Heart left ventricle (tissue), 16 donors: ENCODE results near the gene ABCA12. TPM values are rescaled to one million over a fixed set of nuclear protein-coding genes. Genes with fewer than 3 reads are reported as not detected.

ENCODE experiments used
- ATAC-seq, 4 donors: fragments of 200-7000 bp; cut with Tn5 transposase; one replicate each; pipeline ENCODE4 v1.9.1; 2020 to 2022; ENCODE audit warnings: moderate library complexity in 4 of 4, mild to moderate bottlenecking in 3 of 4, moderate number of reproducible peaks in 1 of 4
- DNase-seq, 5 donors: peaks; one replicate each; pipeline ENCODE4 v3.0.0-alpha.2; 2020
- H3K27ac ChIP-seq, 12 donors: fragments of 200-600 bp; sonication (generic) in 4 of 12; one replicate each; pipeline versions ENCODE4 v1.5.0 to v1.8.0; 2016 to 2022; ENCODE audit warnings: mild to moderate bottlenecking in 2 of 12
- H3K27me3 ChIP-seq, 9 donors: fragments of 200-600 bp; sonication (generic) in 2 of 9; one replicate each; pipeline versions ENCODE4 v1.5.1 to v1.8.0; 2016 to 2022; ENCODE audit warnings: mild to moderate bottlenecking in 3 of 9
- H3K36me3 ChIP-seq, 9 donors: fragments of 200-600 bp; sonication (generic) in 2 of 9; one replicate each; pipeline versions ENCODE4 v1.5.0 to v1.8.0; 2018 to 2022; ENCODE audit warnings: mild to moderate bottlenecking in 2 of 9
- H3K4me1 ChIP-seq, 12 donors: fragments of 200-600 bp; sonication (generic) in 4 of 12; one replicate each; pipeline versions ENCODE4 v1.5.0 to v1.8.0; 2016 to 2022; ENCODE audit warnings: mild to moderate bottlenecking in 3 of 12
- H3K4me3 ChIP-seq, 12 donors: fragments of 200-600 bp; sonication (generic) in 4 of 12; one replicate each; pipeline versions ENCODE4 v1.5.0 to v1.8.0; 2017 to 2022; ENCODE audit warnings: mild to moderate bottlenecking in 9 of 12, moderate library complexity in 4 of 12
- H3K9me3 ChIP-seq, 12 donors: fragments of 200-600 bp; sonication (generic) in 4 of 12; one replicate each; pipeline versions ENCODE4 v1.5.0 to v1.8.0; 2016 to 2022; ENCODE audit warnings: mild to moderate bottlenecking in 1 of 12
- POLR2A ChIP-seq, 2 donors: fragments of 450-650 bp; IDR thresholded peaks; one replicate each; pipeline ENCODE4 v1.6.1; 2017; ENCODE audit warnings: antibody characterized with exemption in 2 of 2, mild to moderate bottlenecking in 2 of 2, moderate library complexity in 2 of 2
- WGBS, 4 donors: extraction: QIAGEN DNeasy Blood & Tissue Kit in 2 of 4; methylation state at CpG; one replicate each; pipeline versions ENCODE4 v1.1.5 to v1.1.7; 2013 to 2018; 5-methylcytosine and 5-hydroxymethylcytosine counted together
- intact Hi-C, 10 donors: fragments of 100-400 bp; cut with DNase I; formaldehyde crosslinking; loops; one replicate each; pipeline versions ENCODE4 v1.11.1 to v1.14.2; 2022
- polyA plus RNA-seq, 2 donors: library from polyadenylated mRNA; stranded (reverse); fragments of 200-250 nt; gene quantifications; one replicate each; pipeline ENCODE4 v1.2.3, GENCODE V29; 2013
- total RNA-seq, 9 donors: library from RNA; depleted of rRNA in 2 of 9; stranded (reverse); fragments of >200 nt in 2 of 9; fragmentation: NEBNext Ultra II Directional in 3 of 9; extraction: Animal tissue kit (Norgen Biotek cat#: 25700) in 3 of 9; gene quantifications; one replicate each; pipeline versions ENCODE4 v1.1.0 to v1.2.4, GENCODE V29; 2016 to 2023
- TF ChIP-seq, protein P1 (sequence below), 12 donors: fragments of 200-600 bp; sonication (generic) in 4 of 12; IDR thresholded peaks; one replicate each; pipeline versions ENCODE4 v1.5.0 to v1.8.0; 2018 to 2022; ENCODE audit warnings: antibody characterized with exemption in 12 of 12, mild to moderate bottlenecking in 5 of 12
- donor health status: ischemic (EF 13 %, LVEDD 7.1; RV severe dilation, severe dysfunction).
- donor health status: healthy with polysubstance abuse.
- donor health status: DM: no; HTN: yes; CAD: no.
- donor health status: DM: no; HTN: no; CAD: no.
- donor health status: ischemic (EF 25% LVEDD 6.9; RV normal size, moderate dysfunction).
- donor health status: ischemic (EF 25% LVEDD 5.7; RV mildly dilated, moderate dysfunction).
- donor health status: healthy.
- donor health status: DM: yes; HTN: yes; CAD: no.
- donor health status: ischemic (EF 35%, LVEDD 5.7; RV mildly dilated, moderate dysfunction).
- donor health status: nonischemic (EF 11% LVEDD 7.7; RV severe dilation, severe dysfunction).
- donor health status: DM: yes; HTN: yes; CAD: no.
- donor health status: PGD.
- donor health status: ischemic (EF 29% LVEDD 5.4; RV normal size, mild dysfunction).
- donor health status: nonischemic (EF 23%, LVEDD 6.1; RV moderate dilation, normal function).

ABCA12 gene
- total and polyA plus RNA-seq, 11 donors: 0.02 TPM; not detected in 10

DNA sequence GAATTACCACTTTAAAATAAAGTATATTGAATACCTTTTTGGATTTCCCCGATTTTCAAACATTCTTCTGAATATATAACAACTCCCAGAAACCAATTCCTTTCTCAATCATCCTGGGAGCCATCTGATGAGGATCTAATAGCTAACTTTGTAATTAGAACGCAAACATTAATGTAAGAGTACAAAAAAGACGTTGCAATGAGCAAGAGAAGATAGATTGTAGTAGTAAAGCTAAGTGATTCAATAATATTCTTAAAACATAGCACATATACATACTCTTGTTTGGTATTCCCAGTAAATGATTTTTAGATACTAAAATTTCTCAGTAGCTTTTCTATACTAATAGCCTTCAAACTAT, 1.1 kb downstream of the ABCA12 start:
- Histone ChIP-seq H3K27ac (no peak overlapping the region), H3K36me3 (no peaks in the 10 kb centered on the region), H3K4me3 (no peak overlapping the region), H3K4me1 (no peaks in the 10 kb centered on the region), H3K27me3 (peaks cover 0 to 3% (median 0%) of the 10 kb centered on the region in 9 donors), H3K9me3 (peaks cover 0 to 14% (median 5%) of the 10 kb centered on the region in 12 donors)
- DNase-seq: no peak
- intact Hi-C loops: no loop called here
- no peak for ATAC-seq
- WGBS, 4 donors: 71 to 78% (median 76%) methylated on average over 3 of the region's 3 CpGs
- TF ChIP-seq POLR2A (IDR thresholded peaks at IDR 0.05): no peak
- TF ChIP-seq, protein P1, sequence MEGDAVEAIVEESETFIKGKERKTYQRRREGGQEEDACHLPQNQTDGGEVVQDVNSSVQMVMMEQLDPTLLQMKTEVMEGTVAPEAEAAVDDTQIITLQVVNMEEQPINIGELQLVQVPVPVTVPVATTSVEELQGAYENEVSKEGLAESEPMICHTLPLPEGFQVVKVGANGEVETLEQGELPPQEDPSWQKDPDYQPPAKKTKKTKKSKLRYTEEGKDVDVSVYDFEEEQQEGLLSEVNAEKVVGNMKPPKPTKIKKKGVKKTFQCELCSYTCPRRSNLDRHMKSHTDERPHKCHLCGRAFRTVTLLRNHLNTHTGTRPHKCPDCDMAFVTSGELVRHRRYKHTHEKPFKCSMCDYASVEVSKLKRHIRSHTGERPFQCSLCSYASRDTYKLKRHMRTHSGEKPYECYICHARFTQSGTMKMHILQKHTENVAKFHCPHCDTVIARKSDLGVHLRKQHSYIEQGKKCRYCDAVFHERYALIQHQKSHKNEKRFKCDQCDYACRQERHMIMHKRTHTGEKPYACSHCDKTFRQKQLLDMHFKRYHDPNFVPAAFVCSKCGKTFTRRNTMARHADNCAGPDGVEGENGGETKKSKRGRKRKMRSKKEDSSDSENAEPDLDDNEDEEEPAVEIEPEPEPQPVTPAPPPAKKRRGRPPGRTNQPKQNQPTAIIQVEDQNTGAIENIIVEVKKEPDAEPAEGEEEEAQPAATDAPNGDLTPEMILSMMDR (IDR thresholded peaks at IDR 0.05): no peak

DNA sequence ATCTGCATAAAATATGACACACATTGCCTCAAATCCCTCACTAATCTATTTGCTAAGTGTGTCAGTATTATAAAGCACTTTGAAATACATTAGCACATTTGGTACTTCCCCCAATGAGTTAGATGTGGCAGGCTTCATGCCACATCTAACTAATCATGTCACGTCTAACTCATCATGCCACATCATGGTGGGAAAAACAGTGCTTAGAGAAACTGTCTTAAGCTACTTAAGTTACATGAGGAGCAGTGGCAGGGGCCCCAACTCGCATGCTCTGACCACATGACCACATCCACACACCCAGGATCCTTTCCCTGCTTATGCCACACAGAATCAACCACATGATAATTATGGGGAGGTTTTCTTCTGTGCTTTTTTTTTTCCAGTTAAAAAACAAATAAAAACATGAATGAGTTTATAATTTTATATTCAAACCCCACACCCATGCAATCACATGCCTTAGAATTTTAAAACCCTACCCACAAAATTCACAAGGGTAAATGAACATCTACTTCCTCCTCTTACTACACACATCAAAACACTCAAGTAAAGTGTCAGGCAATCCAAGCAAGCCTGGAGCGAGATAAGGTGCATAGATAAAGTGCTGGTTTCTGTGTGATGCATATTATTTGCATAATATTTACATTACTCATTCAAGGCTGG, 1.6 kb downstream of the ABCA12 start:
- Histone ChIP-seq H3K27me3 (peaks cover 0 to 3% (median 0%) of the 10 kb centered on the region in 9 donors), H3K4me1 (no peaks in the 10 kb centered on the region), H3K27ac (no peak overlapping the region), H3K4me3 (no peak overlapping the region), H3K9me3 (peaks cover 0 to 18% (median 5%) of the 10 kb centered on the region in 12 donors), H3K36me3 (no peaks in the 10 kb centered on the region)
- intact Hi-C loops: no loop called here
- TF ChIP-seq POLR2A (IDR thresholded peaks at IDR 0.05): no peak
- TF ChIP-seq, protein P1 (IDR thresholded peaks at IDR 0.05): no peak
- ATAC-seq: no peak
- DNase-seq: no peak
- WGBS, 4 donors: 46 to 57% (median 48%) methylated on average over 3 of the region's 3 CpGs

DNA sequence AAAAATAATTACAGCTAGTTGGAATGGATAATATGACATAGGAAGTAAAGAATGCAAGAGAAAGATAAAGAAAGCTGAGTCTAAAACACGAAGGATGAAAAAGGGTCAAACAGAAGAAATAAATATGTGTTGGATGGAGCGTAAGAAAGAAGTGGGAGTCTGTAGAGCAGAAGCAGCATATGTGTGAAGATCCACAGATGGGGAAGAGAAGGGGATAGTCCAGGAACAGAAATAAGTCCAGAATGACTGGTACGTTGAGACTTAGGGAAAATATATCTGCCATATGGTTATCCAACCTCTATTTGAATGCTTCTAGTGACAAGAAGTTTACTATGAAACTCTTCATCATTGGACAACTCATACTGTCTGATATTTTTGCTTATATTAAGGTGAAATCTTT, 18.0 kb downstream of the ABCA12 start:
- no peaks in the 10 kb centered on the region for H3K27me3 ChIP-seq
- no peaks in the 10 kb centered on the region for H3K4me1 ChIP-seq
- intact Hi-C loops: no loop called here
- ATAC-seq (no peak), DNase-seq (no peak)
- H3K27ac ChIP-seq: no peak overlapping the region
- no peaks in the 10 kb centered on the region for H3K36me3 ChIP-seq
- H3K4me3 ChIP-seq: no peak overlapping the region
- peaks cover 0 to 22% (median 3%) of the 10 kb centered on the region in 12 donors for H3K9me3 ChIP-seq
- TF ChIP-seq, protein P1 (IDR thresholded peaks at IDR 0.05): no peak
- TF ChIP-seq POLR2A (IDR thresholded peaks at IDR 0.05): no peak
- WGBS, 4 donors: 59 to 68% (median 62%) methylated on average over 3 of the region's 3 CpGs

DNA sequence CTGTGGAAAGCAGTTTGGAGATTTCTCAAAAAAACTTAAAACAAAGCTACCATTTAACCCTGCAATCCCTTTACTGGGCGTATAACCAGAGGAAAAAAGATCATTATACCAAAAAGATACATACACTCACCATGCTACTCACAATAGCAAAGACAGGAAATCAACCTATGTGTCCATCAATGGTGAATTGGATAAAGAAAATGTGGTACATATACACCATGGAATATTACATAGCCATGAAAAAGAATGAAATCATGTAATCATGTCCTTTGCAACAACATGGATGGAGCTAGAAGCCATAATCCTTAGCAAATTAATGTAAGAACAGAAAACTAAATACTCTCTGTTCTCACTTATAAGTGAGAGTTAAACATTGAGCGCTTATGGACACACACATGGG, 18.6 kb downstream of the ABCA12 start:
- intact Hi-C loops: no loop called here
- Histone ChIP-seq H3K36me3 (no peaks in the 10 kb centered on the region), H3K4me3 (no peak overlapping the region), H3K4me1 (no peaks in the 10 kb centered on the region), H3K27ac (no peak overlapping the region), H3K9me3 (peaks cover 0 to 22% (median 3%) of the 10 kb centered on the region in 12 donors), H3K27me3 (no peaks in the 10 kb centered on the region)
- ATAC-seq: no peak
- 87 to 97% (median 94%) methylated on average over 2 of the region's 2 CpGs for WGBS, 4 donors
- TF ChIP-seq, protein P1 (IDR thresholded peaks at IDR 0.05): no peak
- no peak for TF ChIP-seq POLR2A (IDR thresholded peaks at IDR 0.05)
- DNase-seq: no peak
